ENCODE data around the gene LRIT1.

- TF ChIP-seq CTCF (IDR thresholded peaks at IDR 0.05; ENCODE audit: low read depth, low read length) (no peak), EZH2phosphoT487 (IDR thresholded peaks at IDR 0.05; ENCODE audit: low read depth) (no peak)
Observed at GRCh38 chr10:84201682-84202081, 39.7 kb downstream of the LRIT1 start.

Data from OCI-LY3 (cell line).